Body of pancreas (tissue), 4 donors: ENCODE results near the gene NKD1.

ENCODE experiments used
- POLR2A ChIP-seq, 3 donors: fragments of 450-650 bp; IDR thresholded peaks; one replicate each; pipeline ENCODE4 v1.6.1; 2016; ENCODE audit warnings: antibody characterized with exemption in 3 of 3, mild to moderate bottlenecking in 2 of 3
- TF ChIP-seq, protein P1 (sequence below), 7 experiments: fragments of 450-650 bp in 4 of 7; fragments of 200-600 bp in 3 of 7; sonication (generic) in 3 of 7; IDR thresholded peaks; one replicate each; pipeline ENCODE4 v1.5.1; 2016 to 2019; ENCODE audit warnings: antibody characterized with exemption in 7 of 7

DNA sequence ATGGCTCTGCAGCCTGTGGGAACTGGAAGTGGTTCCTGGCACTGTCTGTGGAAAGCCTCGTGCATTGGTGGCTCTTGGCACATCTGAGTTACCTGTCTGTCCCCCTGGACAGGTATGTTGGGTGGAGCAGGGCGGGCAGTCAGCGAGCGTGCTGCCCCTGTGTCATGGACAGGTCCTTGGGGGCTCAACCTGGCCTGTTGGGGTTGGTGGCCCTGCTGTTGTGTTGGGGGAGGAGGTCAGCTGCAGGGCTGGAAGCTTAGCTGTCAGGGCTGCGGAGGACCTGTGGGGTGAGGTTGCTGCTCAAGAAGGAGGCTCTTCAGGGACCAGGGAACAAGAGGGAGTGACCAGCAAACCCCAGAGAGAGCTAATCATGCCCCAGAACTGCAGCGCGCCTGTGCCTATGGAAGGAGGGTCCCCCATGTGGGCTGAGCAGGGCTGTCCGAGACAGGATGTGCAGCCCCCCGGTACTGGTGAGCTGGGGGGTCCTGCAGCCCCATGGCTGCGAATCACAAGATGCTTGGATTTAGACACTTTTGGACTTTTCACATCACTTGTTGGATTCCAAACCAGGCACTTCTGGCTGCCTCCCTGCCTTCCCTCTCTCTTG is 7.2 kb downstream of the NKD1 start:
- TF ChIP-seq POLR2A (IDR thresholded peaks at IDR 0.05), result no peak
- TF ChIP-seq, protein P1, sequence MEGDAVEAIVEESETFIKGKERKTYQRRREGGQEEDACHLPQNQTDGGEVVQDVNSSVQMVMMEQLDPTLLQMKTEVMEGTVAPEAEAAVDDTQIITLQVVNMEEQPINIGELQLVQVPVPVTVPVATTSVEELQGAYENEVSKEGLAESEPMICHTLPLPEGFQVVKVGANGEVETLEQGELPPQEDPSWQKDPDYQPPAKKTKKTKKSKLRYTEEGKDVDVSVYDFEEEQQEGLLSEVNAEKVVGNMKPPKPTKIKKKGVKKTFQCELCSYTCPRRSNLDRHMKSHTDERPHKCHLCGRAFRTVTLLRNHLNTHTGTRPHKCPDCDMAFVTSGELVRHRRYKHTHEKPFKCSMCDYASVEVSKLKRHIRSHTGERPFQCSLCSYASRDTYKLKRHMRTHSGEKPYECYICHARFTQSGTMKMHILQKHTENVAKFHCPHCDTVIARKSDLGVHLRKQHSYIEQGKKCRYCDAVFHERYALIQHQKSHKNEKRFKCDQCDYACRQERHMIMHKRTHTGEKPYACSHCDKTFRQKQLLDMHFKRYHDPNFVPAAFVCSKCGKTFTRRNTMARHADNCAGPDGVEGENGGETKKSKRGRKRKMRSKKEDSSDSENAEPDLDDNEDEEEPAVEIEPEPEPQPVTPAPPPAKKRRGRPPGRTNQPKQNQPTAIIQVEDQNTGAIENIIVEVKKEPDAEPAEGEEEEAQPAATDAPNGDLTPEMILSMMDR (IDR thresholded peaks at IDR 0.05), result no peak
